ENCODE measurements around the gene ATRN. TPM values are rescaled to one million over a fixed set of nuclear protein-coding genes. Genes with fewer than 3 reads are reported as not detected.

Gene ATRN
- total and polyA plus RNA-seq, 2 donors (not counting 1 experiment from before 2014, with no cell fraction given): 5.8 to 19.5 TPM

DNA sequence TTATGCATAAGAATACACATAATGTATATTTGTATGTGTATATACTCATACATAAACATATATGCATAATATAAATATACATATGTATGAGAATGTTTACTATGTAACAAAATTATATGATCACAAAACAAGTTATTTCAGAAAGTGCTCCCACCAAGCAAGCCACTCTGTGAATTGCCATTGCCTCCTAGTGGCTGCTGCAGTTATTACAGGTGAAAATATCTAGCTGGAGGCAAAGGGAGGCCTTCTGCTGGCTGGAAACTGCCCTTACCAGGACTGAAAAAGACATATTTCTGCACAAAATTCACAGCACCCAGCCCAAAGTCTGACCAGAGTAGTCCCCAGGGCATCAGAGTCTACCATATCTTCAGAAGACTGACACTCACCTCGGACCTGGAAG, 225.4 kb downstream of the ATRN start:
- Histone ChIP-seq H3K79me2 (ENCODE audit: control insufficient read depth, insufficient read depth, low read length) (no peaks in the 10 kb centered on the region), H4K20me1 (ENCODE audit: control insufficient read depth, insufficient read depth, low read length, poor library complexity, severe bottlenecking) (no peaks in the 10 kb centered on the region), H3K9me3 (ENCODE audit: control extremely low read depth in 1 of 3, control insufficient read depth in 2 of 3, insufficient read depth in 1 of 3, low read length in 2 of 3) (peaks cover 0 to 12% (median 0%) of the 10 kb centered on the region in 3 donors), H3K4me3 (ENCODE audit: control extremely low read depth in 1 of 5, extremely low read depth in 1 of 5, insufficient read depth in 1 of 5, low read depth in 2 of 5, low read length in 4 of 5) (no peak overlapping the region), H2AFZ (ENCODE audit: insufficient read depth, low read depth, low read length, poor library complexity, severe bottlenecking) (no peak overlapping the region), H3K4me1 (ENCODE audit: control insufficient read depth in 2 of 2, insufficient read depth in 2 of 2, low read length in 2 of 2) (no peaks in the 10 kb centered on the region), H3K27ac (ENCODE audit: low read length in 2 of 2) (no peak overlapping the region), H3K27me3 (replicated peaks in 1 of 4; ENCODE audit: control extremely low read depth in 1 of 4, control insufficient read depth in 3 of 4, insufficient read depth in 4 of 4, low read length in 3 of 4) (no peaks in the 10 kb centered on the region), H3K9ac (ENCODE audit: low read length) (no peak overlapping the region), H3K4me2 (replicated peaks; ENCODE audit: low read depth, low read length, poor library complexity, severe bottlenecking) (no peak overlapping the region), H3K36me3 (replicated peaks in 1 of 2; ENCODE audit: control extremely low read depth in 1 of 2, control insufficient read depth in 1 of 2, extremely low read depth in 1 of 2, insufficient read depth in 2 of 2, low read length in 1 of 2) (no peaks in the 10 kb centered on the region)
- DNase-seq (no peak), ATAC-seq (ENCODE audit: low read depth) (no peak)
- Mint-ChIP-seq H3K9me3 (ENCODE audit: insufficient read depth) (no peaks in the 10 kb centered on the region), H3K27me3 (no peaks in the 10 kb centered on the region), H3K27ac (no peak overlapping the region), H3K4me1 (no peaks in the 10 kb centered on the region), H3K4me3 (no peak overlapping the region)
- POLR2A ChIA-PET: no interaction called here
- WGBS (ENCODE audit: insufficient coverage): 63% methylated on average over 1 of the region's 1 CpG
- CTCF ChIA-PET: no interaction called here
- intact Hi-C loops (cut with micrococcal nuclease): no loop called here
- TF ChIP-seq EZH2 (IDR thresholded peaks at IDR 0.05; ENCODE audit: borderline replicate concordance, insufficient read depth, low read depth, low read length, poor library complexity, severe bottlenecking): no peak
- TF ChIP-seq, protein P1, sequence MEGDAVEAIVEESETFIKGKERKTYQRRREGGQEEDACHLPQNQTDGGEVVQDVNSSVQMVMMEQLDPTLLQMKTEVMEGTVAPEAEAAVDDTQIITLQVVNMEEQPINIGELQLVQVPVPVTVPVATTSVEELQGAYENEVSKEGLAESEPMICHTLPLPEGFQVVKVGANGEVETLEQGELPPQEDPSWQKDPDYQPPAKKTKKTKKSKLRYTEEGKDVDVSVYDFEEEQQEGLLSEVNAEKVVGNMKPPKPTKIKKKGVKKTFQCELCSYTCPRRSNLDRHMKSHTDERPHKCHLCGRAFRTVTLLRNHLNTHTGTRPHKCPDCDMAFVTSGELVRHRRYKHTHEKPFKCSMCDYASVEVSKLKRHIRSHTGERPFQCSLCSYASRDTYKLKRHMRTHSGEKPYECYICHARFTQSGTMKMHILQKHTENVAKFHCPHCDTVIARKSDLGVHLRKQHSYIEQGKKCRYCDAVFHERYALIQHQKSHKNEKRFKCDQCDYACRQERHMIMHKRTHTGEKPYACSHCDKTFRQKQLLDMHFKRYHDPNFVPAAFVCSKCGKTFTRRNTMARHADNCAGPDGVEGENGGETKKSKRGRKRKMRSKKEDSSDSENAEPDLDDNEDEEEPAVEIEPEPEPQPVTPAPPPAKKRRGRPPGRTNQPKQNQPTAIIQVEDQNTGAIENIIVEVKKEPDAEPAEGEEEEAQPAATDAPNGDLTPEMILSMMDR (IDR thresholded peaks at IDR 0.05): no peak

DNA sequence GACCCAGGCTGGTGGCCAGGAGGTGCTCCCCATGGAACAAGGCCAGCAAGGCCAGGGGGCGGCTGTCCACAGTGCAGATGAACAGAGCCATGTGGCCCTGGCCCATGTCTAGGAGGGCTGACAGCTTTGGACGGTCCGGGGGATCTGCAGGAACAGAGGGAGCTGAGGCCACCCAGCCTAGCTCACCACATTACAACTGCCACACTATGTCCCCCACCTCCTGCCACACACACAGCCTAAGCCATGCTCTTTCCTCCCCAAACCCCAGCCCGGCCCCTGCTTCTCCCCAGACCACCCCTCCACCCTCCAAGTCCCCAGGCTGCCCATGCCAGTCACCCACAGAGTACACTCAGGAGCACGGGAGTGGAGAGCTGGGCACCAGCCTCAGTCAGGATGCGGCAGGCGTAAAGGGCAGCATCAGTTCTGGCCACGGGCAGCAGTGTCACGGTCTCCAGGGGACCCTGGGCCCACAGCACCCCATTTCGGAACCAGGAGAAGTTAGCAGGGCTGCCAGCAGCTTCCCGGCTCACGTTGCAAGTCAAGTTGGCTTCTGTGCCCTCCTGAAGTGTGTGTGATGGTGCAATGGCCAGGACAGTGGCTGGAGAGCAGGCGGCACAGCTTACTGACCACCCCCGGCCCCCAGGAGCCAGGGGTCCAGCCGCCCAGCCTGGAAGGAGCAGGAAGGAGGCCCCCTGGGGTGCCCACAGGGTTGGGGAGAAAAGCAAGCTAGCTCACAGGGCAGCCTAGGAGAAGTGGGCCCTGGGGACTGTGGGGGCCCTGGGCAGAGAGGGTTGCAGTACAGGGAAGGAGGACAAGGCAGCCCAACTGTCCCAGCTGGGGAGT, 226.1 kb downstream of the ATRN start:
- ChIA-PET POLR2A (no interaction called here), CTCF (interaction anchor here (0.5 to 2.0 kb wide), 2 partner anchors 14 to 133 kb away, joined by 4 to 6 read pairs; no protein-coding TSS in a partner anchor)
- Histone ChIP-seq H4K20me1 (ENCODE audit: control insufficient read depth, insufficient read depth, low read length, poor library complexity, severe bottlenecking) (no peaks in the 10 kb centered on the region), H3K79me2 (ENCODE audit: control insufficient read depth, insufficient read depth, low read length) (no peaks in the 10 kb centered on the region), H2AFZ (ENCODE audit: insufficient read depth, low read depth, low read length, poor library complexity, severe bottlenecking) (no peak overlapping the region), H3K36me3 (replicated peaks in 1 of 2; ENCODE audit: control extremely low read depth in 1 of 2, control insufficient read depth in 1 of 2, extremely low read depth in 1 of 2, insufficient read depth in 2 of 2, low read length in 1 of 2) (no peaks in the 10 kb centered on the region), H3K27ac (ENCODE audit: low read length in 2 of 2) (no peak overlapping the region), H3K4me2 (replicated peaks; ENCODE audit: low read depth, low read length, poor library complexity, severe bottlenecking) (no peak overlapping the region), H3K4me1 (ENCODE audit: control insufficient read depth in 2 of 2, insufficient read depth in 2 of 2, low read length in 2 of 2) (no peaks in the 10 kb centered on the region), H3K4me3 (ENCODE audit: control extremely low read depth in 1 of 5, extremely low read depth in 1 of 5, insufficient read depth in 1 of 5, low read depth in 2 of 5, low read length in 4 of 5) (no peak overlapping the region), H3K27me3 (replicated peaks in 1 of 4; ENCODE audit: control extremely low read depth in 1 of 4, control insufficient read depth in 3 of 4, insufficient read depth in 4 of 4, low read length in 3 of 4) (no peaks in the 10 kb centered on the region), H3K9ac (ENCODE audit: low read length) (no peak overlapping the region), H3K9me3 (ENCODE audit: control extremely low read depth in 1 of 3, control insufficient read depth in 2 of 3, insufficient read depth in 1 of 3, low read length in 2 of 3) (peaks cover 0 to 12% (median 0%) of the 10 kb centered on the region in 3 donors)
- WGBS (ENCODE audit: insufficient coverage): 89% methylated on average over 14 of the region's 15 CpGs
- no peak for DNase-seq
- no peak overlapping the region for H3K27ac Mint-ChIP-seq
- H3K4me3 Mint-ChIP-seq: no peak overlapping the region
- H3K9me3 Mint-ChIP-seq (ENCODE audit: insufficient read depth): no peaks in the 10 kb centered on the region
- TF ChIP-seq EZH2 (IDR thresholded peaks at IDR 0.05; ENCODE audit: borderline replicate concordance, insufficient read depth, low read depth, low read length, poor library complexity, severe bottlenecking): no peak
- intact Hi-C loops (cut with micrococcal nuclease): no loop called here
- no peaks in the 10 kb centered on the region for H3K4me1 Mint-ChIP-seq
- ATAC-seq (ENCODE audit: low read depth): no peak
- H3K27me3 Mint-ChIP-seq: no peaks in the 10 kb centered on the region

Measured in B cell (primary cell).